Ishikawa (cell line): Measurements from ENCODE around the gene VWF.

ENCODE experiments used
- CEBPB ChIP-seq: IDR thresholded peaks from 2 replicates; pipeline ENCODE4 v1.6.1; 2012
- CREB1 ChIP-seq: IDR thresholded peaks from 2 replicates; pipeline ENCODE4 v1.6.1; 2012; ENCODE audit warnings: low read depth
- EGR1 ChIP-seq: IDR thresholded peaks from 2 replicates; pipeline ENCODE4 v1.6.1; 2012
- EP300 ChIP-seq: IDR thresholded peaks from 2 replicates; pipeline ENCODE4 v1.6.1; 2012; ENCODE audit warnings: borderline replicate concordance
- FOXM1 ChIP-seq: IDR thresholded peaks from 2 replicates; pipeline ENCODE4 v1.6.1; 2012; ENCODE audit warnings: low read depth, borderline replicate concordance
- MAX ChIP-seq: IDR thresholded peaks from 2 replicates; pipeline ENCODE4 v1.6.1; 2012
- NFIC ChIP-seq: IDR thresholded peaks from 2 replicates; pipeline ENCODE4 v1.6.1; 2012
- RAD21 ChIP-seq: IDR thresholded peaks from 2 replicates; pipeline ENCODE4 v1.6.1; 2012; ENCODE audit warnings: low read depth
- REST ChIP-seq: IDR thresholded peaks from 2 replicates; pipeline ENCODE4 v1.6.1; 2012; ENCODE audit warnings: low read depth, mild to moderate bottlenecking
- TAF1 ChIP-seq: IDR thresholded peaks from 2 replicates; pipeline ENCODE4 v1.6.1; 2012; ENCODE audit warnings: low read depth, mild to moderate bottlenecking
- TCF12 ChIP-seq: IDR thresholded peaks from 2 replicates; pipeline ENCODE4 v1.6.1; 2012; ENCODE audit warnings: low read depth
- TEAD4 ChIP-seq: IDR thresholded peaks from 2 replicates; pipeline ENCODE4 v1.6.1; 2012
- USF1 ChIP-seq: IDR thresholded peaks from 2 replicates; pipeline ENCODE4 v1.6.1; 2012
- YY1 ChIP-seq: IDR thresholded peaks from 2 replicates; pipeline ENCODE4 v1.6.1; 2012; ENCODE audit warnings: low read depth
- ZBTB7A ChIP-seq: IDR thresholded peaks from 2 replicates; pipeline ENCODE4 v1.6.1; 2012; ENCODE audit warnings: low read depth

VWF gene

GRCh38 chr12:6070472-6071257, 53.8 kb downstream of the VWF start:
- TF ChIP-seq USF1 (peak; percentile 91), CEBPB (no peak; the same call in 1 of the 2 replicates), TAF1 (no peak), TCF12 (0 out of 2 replicates have a peak, but pooled peaks have one; percentile 15)

GRCh38 chr12:6069437-6070093, 54.9 kb downstream of the VWF start:
- TF ChIP-seq TAF1 (no peak), YY1 (no peak), TEAD4 (no peak), USF1 (no peak), CEBPB (no peak), CREB1 (no peak), EP300 (no peak), RAD21 (no peak), ZBTB7A (no peak), TCF12 (no peak), REST (no peak), EGR1 (no peak), MAX (no peak), FOXM1 (no peak), NFIC (no peak)

GRCh38 chr12:6068227-6068626, 56.2 kb downstream of the VWF start:
- TF ChIP-seq NFIC (no peak), ZBTB7A (no peak), TEAD4 (no peak), USF1 (no peak), CEBPB (no peak), YY1 (no peak), MAX (no peak), TCF12 (no peak), CREB1 (no peak), FOXM1 (no peak), EP300 (no peak), EGR1 (no peak), REST (no peak), RAD21 (no peak), TAF1 (no peak)

GRCh38 chr12:6067152-6067916, 57.1 kb downstream of the VWF start:
- peak; percentile 66 for TF ChIP-seq RAD21
- TF ChIP-seq EGR1 = no peak

GRCh38 chr12:6066651-6067050, 57.8 kb downstream of the VWF start:
- no peak for TF ChIP-seq EGR1
- no peak for TF ChIP-seq MAX
